GM12864 (cell line): Measurements from ENCODE around the gene MTSS2.

Experiments used
- DNase-seq: peaks from one replicate; pipeline ENCODE4 v3.0.0-alpha.2; 2011; ENCODE audit warnings: low read depth
- H3K4me3 ChIP-seq: 2 replicates; pipeline ENCODE4 v1.5.1; 2011; ENCODE audit warnings: mild to moderate bottlenecking, low read depth, low read length, control low read depth
- CTCF ChIP-seq: IDR thresholded peaks from 2 replicates; pipeline ENCODE4 v1.5.1; 2011; ENCODE audit warnings: low read depth, mild to moderate bottlenecking, moderate library complexity, low read length, control low read depth, inconsistent platforms; ENCODE audit errors: missing control alignments

MTSS2 gene

GRCh38 chr16:70728150-70728549 is 42.3 kb upstream of the MTSS2 start:
- H3K4me3 ChIP-seq: no peak overlapping the region
- no peak for DNase-seq
- TF ChIP-seq CTCF: no peak

GRCh38 chr16:70726892-70727361 is 41.1 kb upstream of the MTSS2 start:
- no peak overlapping the region for H3K4me3 ChIP-seq
- no peak for TF ChIP-seq CTCF
- DNase-seq: no peak

GRCh38 chr16:70725912-70726828 is 40.3 kb upstream of the MTSS2 start:
- TF ChIP-seq CTCF: no peak
- no peak for DNase-seq

GRCh38 chr16:70725024-70725911 is 39.4 kb upstream of the MTSS2 start:
- DNase-seq: no peak
- no peak for TF ChIP-seq CTCF
- no peak overlapping the region for H3K4me3 ChIP-seq

More at GRCh38 chr16:70725912-70726828, 40.3 kb upstream of the MTSS2 start:
- no peak overlapping the region for H3K4me3 ChIP-seq

GRCh38 chr16:70724146-70725023 is 38.5 kb upstream of the MTSS2 start:
- H3K4me3 ChIP-seq: no peak overlapping the region
- no peak for DNase-seq
- no peak for TF ChIP-seq CTCF

GRCh38 chr16:70723740-70724145 is 37.9 kb upstream of the MTSS2 start:
- TF ChIP-seq CTCF: no peak
- H3K4me3 ChIP-seq: no peak overlapping the region
- DNase-seq: no peak
